Epithelial cell of proximal tubule (primary cell): Measurements from ENCODE around the gene MBD6. TPM values are rescaled to one million over a fixed set of nuclear protein-coding genes. Genes with fewer than 3 reads are reported as not detected.
"Not testable (repeated sequence)": the region's sequence is repeated elsewhere in the genome, so short reads cannot be mapped to it uniquely, and the experiment has no call there.

Experiments
- DNase-seq: peaks from one replicate; pipeline ENCODE4 v3.0.0-alpha.2; 2011; ENCODE audit warnings: low read depth
- H3K4me3 ChIP-seq: 2 replicates; pipeline ENCODE4 v1.5.1; 2011; ENCODE audit warnings: low read depth, mild to moderate bottlenecking, low read length
- CTCF ChIP-seq: conservative IDR thresholded peaks from 2 replicates; pipeline ENCODE4 v1.5.1; 2012; ENCODE audit warnings: low read depth, mild to moderate bottlenecking, low read length
- total RNA-seq: library from RNA; depleted of rRNA; stranded (reverse); fragments of >200 nt; gene quantifications from 2 replicates; pipeline ENCODE4 v1.2.3, GENCODE V29; 2015

MBD6 gene
- total RNA-seq, 1 donor from 2014 or later = 6.3 TPM

- TF ChIP-seq CTCF = no peak
- H3K4me3 ChIP-seq = no peak overlapping the region
- no peak for DNase-seq
Observed at GRCh38 chr12:57498571-57498970, 24.1 kb upstream of the MBD6 start.

- DNase-seq = no peak
- no peak for TF ChIP-seq CTCF
- H3K4me3 ChIP-seq = no peak overlapping the region
Observed at GRCh38 chr12:57500213-57500612, 22.4 kb upstream of the MBD6 start.

GRCh38 chr12:57502311-57502969 lies 20.2 kb upstream of the MBD6 start:
- H3K4me3 ChIP-seq, DNase-seq: not testable (repeated sequence)

- DNase-seq, H3K4me3 ChIP-seq: not testable (repeated sequence)
Observed at GRCh38 chr12:57506541-57506940, 16.1 kb upstream of the MBD6 start.

GRCh38 chr12:57507796-57508195 lies 14.8 kb upstream of the MBD6 start:
- H3K4me3 ChIP-seq, DNase-seq: not testable (repeated sequence)

- no peak overlapping the region for H3K4me3 ChIP-seq
- TF ChIP-seq CTCF = no peak
- DNase-seq = no peak
Observed at GRCh38 chr12:57511161-57511560, 11.5 kb upstream of the MBD6 start.

- no peak for TF ChIP-seq CTCF
- DNase-seq = no peak
- no peak overlapping the region for H3K4me3 ChIP-seq
Observed at GRCh38 chr12:57511588-57512325, 10.9 kb upstream of the MBD6 start.

- TF ChIP-seq CTCF = no peak
- DNase-seq = no peak
Observed at GRCh38 chr12:57512665-57513064, 10.0 kb upstream of the MBD6 start.

More at GRCh38 chr12:57512665-57513064, 10.0 kb upstream of the MBD6 start:
- no peak overlapping the region for H3K4me3 ChIP-seq
